ENCODE data around the gene CD99.

GRCh38 chrX:2718821-2719220 lies 27.7 kb downstream of the CD99 start:
- no peak for TF ChIP-seq CTCF (IDR thresholded peaks at IDR 0.05)
- no peak for TF ChIP-seq POLR2A (IDR thresholded peaks at IDR 0.05)

Data from testis (tissue), 2 donors.